HG03066 (cell line): Measurements from ENCODE around the gene TEF.
"Not testable (repeated sequence)": the region's sequence is repeated elsewhere in the genome, so short reads cannot be mapped to it uniquely, and the experiment has no call there.

Experiments used
- ATAC-seq: cut with Tn5 transposase; IDR thresholded peaks from one replicate; pipeline ENCODE4 v1.9.1; 2021; ENCODE audit warnings: low read depth; ENCODE audit not compliant: unreplicated experiment

Gene TEF

GRCh38 chr22:41380993-41381328 is 781 bp upstream of the TEF start:
- ATAC-seq = peak; percentile 7

DNA sequence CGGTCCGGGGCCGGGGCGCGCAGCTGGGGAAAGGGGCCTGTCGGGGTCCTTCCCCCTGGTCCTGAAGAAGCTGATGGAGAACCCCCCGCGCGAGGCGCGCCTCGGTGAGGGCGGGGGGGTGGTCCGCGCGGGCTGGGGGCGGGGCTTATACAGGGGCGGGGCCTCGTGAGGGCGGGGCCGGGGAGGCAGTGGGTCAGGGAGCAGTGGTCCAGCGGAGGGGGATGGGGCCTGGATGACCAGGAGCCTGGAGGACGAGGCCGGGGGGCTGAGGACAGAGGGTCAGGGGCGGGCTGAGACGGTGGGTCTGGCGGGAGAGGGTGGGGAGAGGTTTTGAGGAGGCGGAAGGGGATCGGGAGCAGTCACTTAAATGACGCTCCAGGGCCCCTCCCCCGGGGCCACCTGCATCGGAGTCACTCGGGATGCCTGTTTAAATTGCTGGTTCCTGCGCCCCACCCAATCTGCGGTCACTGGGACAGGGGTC is 396 bp downstream of the TEF start:
- peak; percentile 29 for ATAC-seq

- ATAC-seq = no peak
Observed at GRCh38 chr22:41382610-41383009, 868 bp downstream of the TEF start.

GRCh38 chr22:41383085-41383484 is 1.3 kb downstream of the TEF start:
- ATAC-seq = no peak

GRCh38 chr22:41384128-41384527 is 2.4 kb downstream of the TEF start:
- ATAC-seq = no peak

DNA sequence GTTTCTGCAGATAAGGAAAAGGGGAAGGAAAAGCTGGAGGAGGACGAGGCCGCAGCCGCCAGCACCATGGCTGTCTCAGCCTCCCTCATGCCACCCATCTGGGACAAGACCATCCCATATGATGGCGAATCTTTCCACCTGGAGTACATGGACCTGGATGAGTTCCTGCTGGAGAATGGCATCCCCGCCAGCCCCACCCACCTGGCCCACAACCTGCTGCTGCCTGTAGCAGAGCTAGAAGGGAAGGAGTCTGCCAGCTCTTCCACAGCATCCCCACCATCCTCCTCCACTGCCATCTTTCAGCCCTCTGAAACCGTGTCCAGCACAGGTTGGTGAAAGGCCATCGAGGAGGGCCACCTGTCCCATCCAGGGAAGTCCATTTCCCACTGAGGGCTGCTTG is 5.6 kb downstream of the TEF start:
- no peak for ATAC-seq

- no peak for ATAC-seq
Observed at GRCh38 chr22:41394012-41394356, 12.2 kb downstream of the TEF start.

- ATAC-seq = no peak
Observed at GRCh38 chr22:41395531-41396240, 13.9 kb downstream of the TEF start.

- no peak for ATAC-seq
Observed at GRCh38 chr22:41397143-41397811, 15.5 kb downstream of the TEF start.

- no peak for ATAC-seq
Observed at GRCh38 chr22:41398921-41399320, 17.2 kb downstream of the TEF start.

GRCh38 chr22:41401781-41402648 is 20.3 kb downstream of the TEF start:
- ATAC-seq = no peak

- not testable (repeated sequence) for ATAC-seq
Observed at GRCh38 chr22:41402851-41403250, 21.1 kb downstream of the TEF start.

DNA sequence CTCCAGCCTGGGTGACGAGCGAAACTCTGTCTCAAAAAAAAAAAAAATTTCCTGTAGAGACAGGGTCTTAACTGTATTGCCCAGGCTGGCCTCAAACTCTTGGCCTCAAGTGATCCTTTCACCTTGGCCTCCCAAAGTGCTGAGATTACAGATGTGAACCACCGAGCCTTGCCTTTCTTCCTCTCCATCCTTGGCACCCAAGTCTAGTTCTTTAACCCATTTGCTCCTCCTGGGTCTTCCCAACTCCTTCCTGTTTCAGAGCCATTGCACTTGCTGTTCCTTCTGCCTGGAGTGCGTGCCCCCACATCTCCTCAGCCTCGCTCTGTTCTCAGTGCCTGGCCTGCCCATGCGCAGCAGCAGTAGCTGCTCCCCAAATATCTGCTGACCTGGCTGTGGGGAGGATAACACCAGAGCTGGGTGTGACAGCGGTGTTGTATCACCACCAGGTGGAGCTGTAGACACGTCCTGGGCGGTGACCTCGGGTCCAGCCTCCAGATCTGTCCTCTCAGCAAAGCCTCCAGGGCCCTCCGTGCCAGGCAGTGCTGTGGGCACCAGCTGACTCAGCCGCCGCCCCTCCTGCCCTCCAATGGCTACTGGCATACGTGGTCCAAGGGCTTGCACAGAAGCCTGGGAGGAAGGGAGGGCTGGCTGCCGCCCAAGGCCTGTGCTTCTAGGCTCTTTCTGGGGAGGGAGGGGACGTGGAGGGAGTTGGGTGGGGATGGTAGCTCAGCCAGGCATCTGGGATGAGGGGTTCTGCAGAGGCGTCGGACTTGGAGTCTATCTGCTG is 22.0 kb downstream of the TEF start:
- peak; percentile 57 for ATAC-seq

GRCh38 chr22:41405588-41405987 is 23.8 kb downstream of the TEF start:
- no peak for ATAC-seq

GRCh38 chr22:41406410-41406809 is 24.7 kb downstream of the TEF start:
- ATAC-seq = no peak

DNA sequence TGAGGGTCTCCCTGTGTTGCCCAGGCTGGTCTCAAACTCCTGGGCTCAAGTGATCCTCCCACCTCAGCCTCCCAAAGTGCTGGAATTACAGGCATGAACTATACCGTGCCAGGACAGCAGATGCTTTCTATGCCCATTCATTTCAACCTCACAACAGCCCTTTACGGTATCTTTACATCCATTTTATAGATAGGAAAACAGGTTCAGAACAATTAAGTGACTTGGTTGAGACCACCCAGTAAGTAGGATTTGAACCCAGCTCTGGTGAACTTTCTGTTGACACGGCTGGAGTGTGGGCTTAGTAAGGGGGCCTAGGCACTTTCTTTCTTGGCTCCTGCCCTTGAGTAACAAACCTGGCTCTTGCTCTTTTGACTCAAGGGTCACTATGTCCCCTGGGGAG is 25.7 kb downstream of the TEF start:
- no peak for ATAC-seq

DNA sequence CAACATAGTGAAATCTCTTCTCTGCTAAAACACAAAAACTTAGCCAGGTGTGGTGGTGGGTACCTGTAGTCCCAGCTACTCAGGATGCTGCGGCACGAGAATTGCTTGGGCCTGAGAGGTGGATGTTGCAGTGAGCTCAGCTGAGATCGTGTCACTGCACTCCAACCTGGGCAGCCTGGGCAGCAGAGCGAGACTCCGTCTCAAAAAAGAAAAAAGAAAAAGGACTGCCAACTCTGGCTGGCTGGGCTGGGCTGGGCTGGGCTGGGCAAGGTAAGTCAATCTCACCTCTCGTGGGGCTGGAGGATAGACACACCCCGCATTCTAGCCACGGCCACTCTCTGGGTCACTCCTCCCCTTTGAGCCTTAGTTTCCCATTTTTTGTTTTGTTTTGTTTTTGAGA is 26.9 kb downstream of the TEF start:
- no peak for ATAC-seq

GRCh38 chr22:41410311-41410751 is 28.6 kb downstream of the TEF start:
- ATAC-seq = no peak

GRCh38 chr22:41411021-41411851 is 29.5 kb downstream of the TEF start:
- ATAC-seq = no peak

DNA sequence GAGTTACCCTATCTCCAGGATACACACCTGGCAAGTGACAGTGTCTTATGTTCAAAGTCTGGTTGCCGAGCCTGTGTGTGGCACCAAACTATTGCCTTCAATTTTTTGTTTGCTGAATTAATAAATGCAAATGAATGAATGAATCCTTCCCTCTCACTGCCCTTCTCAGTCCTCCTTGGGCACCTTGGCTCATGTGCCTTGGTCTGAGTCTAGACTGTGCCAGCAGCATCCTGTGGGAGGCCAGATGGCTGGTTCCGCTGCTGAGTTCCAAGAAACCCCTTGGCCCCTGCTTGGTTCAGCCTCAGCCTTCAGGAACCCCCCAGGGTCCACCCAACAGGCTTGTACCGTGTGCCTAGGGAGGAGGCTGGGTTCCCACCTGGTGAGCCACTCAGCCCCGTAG is 33.8 kb downstream of the TEF start:
- no peak for ATAC-seq
